Measurements from ENCODE around the gene ATP8B1.

ATP8B1 gene

GRCh38 chr18:57674891-57675290, 128.2 kb downstream of the ATP8B1 start:
- Histone ChIP-seq H3K9me3 (ENCODE audit: control insufficient read depth in 1 of 2, low read length in 2 of 2) (peaks cover 3% of the 10 kb centered on the region in 2 donors), H3K36me3 (ENCODE audit: control insufficient read depth in 1 of 2, insufficient read depth in 2 of 2, low read length in 2 of 2) (peaks cover 7 to 9% of the 10 kb centered on the region in 2 donors), H3K27me3 (ENCODE audit: low read depth, low read length) (no peaks in the 10 kb centered on the region), H3K27ac (ENCODE audit: low read length) (no peak overlapping the region), H3K4me1 (ENCODE audit: control insufficient read depth in 1 of 2, insufficient read depth in 2 of 2, low read length in 2 of 2) (no peaks in the 10 kb centered on the region), H3K4me3 (ENCODE audit: low read depth in 1 of 2, low read length in 2 of 2) (no peak overlapping the region)

GRCh38 chr18:57670046-57670445, 133.1 kb downstream of the ATP8B1 start:
- Histone ChIP-seq H3K4me3 (ENCODE audit: low read depth in 1 of 2, low read length in 2 of 2) (no peak overlapping the region), H3K9me3 (ENCODE audit: control insufficient read depth in 1 of 2, low read length in 2 of 2) (peaks cover 3% of the 10 kb centered on the region in 2 donors), H3K27me3 (ENCODE audit: low read depth, low read length) (no peaks in the 10 kb centered on the region), H3K4me1 (ENCODE audit: control insufficient read depth in 1 of 2, insufficient read depth in 2 of 2, low read length in 2 of 2) (peaks cover 0 to 6% of the 10 kb centered on the region in 2 donors), H3K36me3 (ENCODE audit: control insufficient read depth in 1 of 2, insufficient read depth in 2 of 2, low read length in 2 of 2) (peaks cover 6 to 7% of the 10 kb centered on the region in 2 donors), H3K27ac (ENCODE audit: low read length) (no peak overlapping the region)

- peaks cover 0 to 1% of the 10 kb centered on the region in 2 donors for H3K36me3 ChIP-seq (ENCODE audit: control insufficient read depth in 1 of 2, insufficient read depth in 2 of 2, low read length in 2 of 2)
- no peak overlapping the region for H3K4me3 ChIP-seq (ENCODE audit: low read depth in 1 of 2, low read length in 2 of 2)
- no peak overlapping the region for H3K27ac ChIP-seq (ENCODE audit: low read length)
- H3K27me3 ChIP-seq (ENCODE audit: low read depth, low read length), result no peaks in the 10 kb centered on the region
- peaks cover 0 to 1% of the 10 kb centered on the region in 2 donors for H3K9me3 ChIP-seq (ENCODE audit: control insufficient read depth in 1 of 2, low read length in 2 of 2)
- peaks cover 0 to 12% of the 10 kb centered on the region in 2 donors for H3K4me1 ChIP-seq (ENCODE audit: control insufficient read depth in 1 of 2, insufficient read depth in 2 of 2, low read length in 2 of 2)
Measured at GRCh38 chr18:57668021-57668420, 135.1 kb downstream of the ATP8B1 start.

- Histone ChIP-seq H3K36me3 (ENCODE audit: control insufficient read depth in 1 of 2, insufficient read depth in 2 of 2, low read length in 2 of 2) (peaks cover 0 to 4% of the 10 kb centered on the region in 2 donors), H3K27me3 (ENCODE audit: low read depth, low read length) (no peaks in the 10 kb centered on the region), H3K9me3 (ENCODE audit: control insufficient read depth in 1 of 2, low read length in 2 of 2) (no peaks in the 10 kb centered on the region), H3K27ac (ENCODE audit: low read length) (no peak overlapping the region), H3K4me1 (ENCODE audit: control insufficient read depth in 1 of 2, insufficient read depth in 2 of 2, low read length in 2 of 2) (peaks cover 0 to 12% of the 10 kb centered on the region in 2 donors), H3K4me3 (ENCODE audit: low read depth in 1 of 2, low read length in 2 of 2) (no peak overlapping the region)
Measured at GRCh38 chr18:57666818-57667497, 136.2 kb downstream of the ATP8B1 start.

GRCh38 chr18:57664568-57665165, 138.4 kb downstream of the ATP8B1 start:
- H3K36me3 ChIP-seq (ENCODE audit: control insufficient read depth in 1 of 2, insufficient read depth in 2 of 2, low read length in 2 of 2), result peaks cover 10 to 12% of the 10 kb centered on the region in 2 donors
- no peaks in the 10 kb centered on the region for H3K27me3 ChIP-seq (ENCODE audit: low read depth, low read length)
- H3K27ac ChIP-seq (ENCODE audit: low read length), result no peak overlapping the region
- peaks cover 0 to 12% of the 10 kb centered on the region in 2 donors for H3K4me1 ChIP-seq (ENCODE audit: control insufficient read depth in 1 of 2, insufficient read depth in 2 of 2, low read length in 2 of 2)
- H3K9me3 ChIP-seq (ENCODE audit: control insufficient read depth in 1 of 2, low read length in 2 of 2), result no peaks in the 10 kb centered on the region
- H3K4me3 ChIP-seq (ENCODE audit: low read depth in 1 of 2, low read length in 2 of 2), result no peak overlapping the region

- Histone ChIP-seq H3K4me1 (ENCODE audit: control insufficient read depth in 1 of 2, insufficient read depth in 2 of 2, low read length in 2 of 2) (peaks cover 0 to 13% of the 10 kb centered on the region in 2 donors), H3K36me3 (ENCODE audit: control insufficient read depth in 1 of 2, insufficient read depth in 2 of 2, low read length in 2 of 2) (peaks cover 16 to 19% of the 10 kb centered on the region in 2 donors), H3K9me3 (ENCODE audit: control insufficient read depth in 1 of 2, low read length in 2 of 2) (peaks cover 0 to 2% of the 10 kb centered on the region in 2 donors), H3K4me3 (ENCODE audit: low read depth in 1 of 2, low read length in 2 of 2) (no peak overlapping the region), H3K27ac (ENCODE audit: low read length) (no peak overlapping the region), H3K27me3 (ENCODE audit: low read depth, low read length) (no peaks in the 10 kb centered on the region)
Measured at GRCh38 chr18:57660961-57661360, 142.2 kb downstream of the ATP8B1 start.

- Histone ChIP-seq H3K27me3 (ENCODE audit: low read depth, low read length) (no peaks in the 10 kb centered on the region), H3K4me3 (ENCODE audit: low read depth in 1 of 2, low read length in 2 of 2) (no peak overlapping the region), H3K4me1 (ENCODE audit: control insufficient read depth in 1 of 2, insufficient read depth in 2 of 2, low read length in 2 of 2) (peaks cover 0 to 4% of the 10 kb centered on the region in 2 donors), H3K9me3 (ENCODE audit: control insufficient read depth in 1 of 2, low read length in 2 of 2) (peaks cover 7 to 8% of the 10 kb centered on the region in 2 donors), H3K36me3 (ENCODE audit: control insufficient read depth in 1 of 2, insufficient read depth in 2 of 2, low read length in 2 of 2) (peaks cover 26 to 29% of the 10 kb centered on the region in 2 donors), H3K27ac (ENCODE audit: low read length) (no peak overlapping the region)
Measured at GRCh38 chr18:57659460-57660102, 143.5 kb downstream of the ATP8B1 start.

- H3K4me3 ChIP-seq (ENCODE audit: low read depth in 1 of 2, low read length in 2 of 2), result no peak overlapping the region
- H3K36me3 ChIP-seq (ENCODE audit: control insufficient read depth in 1 of 2, insufficient read depth in 2 of 2, low read length in 2 of 2), result peaks cover 29% of the 10 kb centered on the region in 2 donors
- H3K27ac ChIP-seq (ENCODE audit: low read length), result no peak overlapping the region
- peaks cover 7 to 8% of the 10 kb centered on the region in 2 donors for H3K9me3 ChIP-seq (ENCODE audit: control insufficient read depth in 1 of 2, low read length in 2 of 2)
- peaks cover 0 to 3% of the 10 kb centered on the region in 2 donors for H3K4me1 ChIP-seq (ENCODE audit: control insufficient read depth in 1 of 2, insufficient read depth in 2 of 2, low read length in 2 of 2)
- H3K27me3 ChIP-seq (ENCODE audit: low read depth, low read length), result no peaks in the 10 kb centered on the region
Measured at GRCh38 chr18:57657542-57657941, 145.6 kb downstream of the ATP8B1 start.

- Histone ChIP-seq H3K27me3 (ENCODE audit: low read depth, low read length) (no peaks in the 10 kb centered on the region), H3K4me3 (ENCODE audit: low read depth in 1 of 2, low read length in 2 of 2) (no peak overlapping the region), H3K4me1 (ENCODE audit: control insufficient read depth in 1 of 2, insufficient read depth in 2 of 2, low read length in 2 of 2) (peaks cover 0 to 3% of the 10 kb centered on the region in 2 donors), H3K36me3 (ENCODE audit: control insufficient read depth in 1 of 2, insufficient read depth in 2 of 2, low read length in 2 of 2) (peaks cover 24 to 26% of the 10 kb centered on the region in 2 donors), H3K9me3 (ENCODE audit: control insufficient read depth in 1 of 2, low read length in 2 of 2) (peaks cover 7 to 8% of the 10 kb centered on the region in 2 donors), H3K27ac (ENCODE audit: low read length) (no peak overlapping the region)
Measured at GRCh38 chr18:57655740-57656139, 147.4 kb downstream of the ATP8B1 start.

GRCh38 chr18:57651914-57652313, 151.2 kb downstream of the ATP8B1 start:
- H3K4me1 ChIP-seq (ENCODE audit: control insufficient read depth in 1 of 2, insufficient read depth in 2 of 2, low read length in 2 of 2), result no peaks in the 10 kb centered on the region
- H3K27me3 ChIP-seq (ENCODE audit: low read depth, low read length), result no peaks in the 10 kb centered on the region
- no peak overlapping the region for H3K4me3 ChIP-seq (ENCODE audit: low read depth in 1 of 2, low read length in 2 of 2)
- H3K27ac ChIP-seq (ENCODE audit: low read length), result no peak overlapping the region
- H3K36me3 ChIP-seq (ENCODE audit: control insufficient read depth in 1 of 2, insufficient read depth in 2 of 2, low read length in 2 of 2), result peaks cover 20 to 24% of the 10 kb centered on the region in 2 donors
- peaks cover 7 to 8% of the 10 kb centered on the region in 2 donors for H3K9me3 ChIP-seq (ENCODE audit: control insufficient read depth in 1 of 2, low read length in 2 of 2)
